GM23338 (cell line): ENCODE measurements around the gene AIRE.

ENCODE experiments used
- CREB1 ChIP-seq: fragments of 250-450 bp; sonication (Bioruptor Pico); IDR thresholded peaks from 2 replicates; pipeline ENCODE4 v1.5.0; 2020; ENCODE audit warnings: low read depth, mild to moderate bottlenecking, moderate library complexity
- CTCF ChIP-seq, 2 experiments: fragments of 200-600 bp in 1 of 2; sonication (generic) in 1 of 2; conservative IDR thresholded peaks; 2 replicates each; pipeline versions ENCODE4 v1.5.1 to v1.6.1; 2016 to 2017; ENCODE audit warnings: antibody characterized with exemption in 2 of 2, low read depth in 2 of 2, mild to moderate bottlenecking in 2 of 2, moderate library complexity in 1 of 2
- EZH2 ChIP-seq: fragments of 200-600 bp; sonication (generic); IDR thresholded peaks from one replicate; pipeline ENCODE4 v1.8.0; 2017; ENCODE audit warnings: antibody characterized with exemption, mild to moderate bottlenecking, low read depth; ENCODE audit not compliant: unreplicated experiment
- EZH2phosphoT487 ChIP-seq: fragments of 200-600 bp; sonication (generic); IDR thresholded peaks from one replicate; pipeline ENCODE4 v1.8.1; 2018; ENCODE audit warnings: antibody characterized with exemption; ENCODE audit not compliant: unreplicated experiment
- POLR2AphosphoS5 ChIP-seq: IDR thresholded peaks from 2 replicates; pipeline ENCODE4 v1.6.1; 2016; ENCODE audit warnings: antibody characterized with exemption, low read depth
- TF ChIP-seq, protein P1 (sequence below): fragments of 250-450 bp; sonication (Bioruptor Pico); IDR thresholded peaks from 2 replicates; pipeline ENCODE4 v1.5.0; 2020; ENCODE audit warnings: mild to moderate bottlenecking, moderate library complexity

- TF ChIP-seq CTCF (conservative IDR thresholded peaks at IDR 0.05; ENCODE audit: low read depth in 2 of 2) (no peak), POLR2AphosphoS5 (no peak), CREB1 (no peak), EZH2 (no peak), EZH2phosphoT487 (no peak)
- TF ChIP-seq, protein P1, sequence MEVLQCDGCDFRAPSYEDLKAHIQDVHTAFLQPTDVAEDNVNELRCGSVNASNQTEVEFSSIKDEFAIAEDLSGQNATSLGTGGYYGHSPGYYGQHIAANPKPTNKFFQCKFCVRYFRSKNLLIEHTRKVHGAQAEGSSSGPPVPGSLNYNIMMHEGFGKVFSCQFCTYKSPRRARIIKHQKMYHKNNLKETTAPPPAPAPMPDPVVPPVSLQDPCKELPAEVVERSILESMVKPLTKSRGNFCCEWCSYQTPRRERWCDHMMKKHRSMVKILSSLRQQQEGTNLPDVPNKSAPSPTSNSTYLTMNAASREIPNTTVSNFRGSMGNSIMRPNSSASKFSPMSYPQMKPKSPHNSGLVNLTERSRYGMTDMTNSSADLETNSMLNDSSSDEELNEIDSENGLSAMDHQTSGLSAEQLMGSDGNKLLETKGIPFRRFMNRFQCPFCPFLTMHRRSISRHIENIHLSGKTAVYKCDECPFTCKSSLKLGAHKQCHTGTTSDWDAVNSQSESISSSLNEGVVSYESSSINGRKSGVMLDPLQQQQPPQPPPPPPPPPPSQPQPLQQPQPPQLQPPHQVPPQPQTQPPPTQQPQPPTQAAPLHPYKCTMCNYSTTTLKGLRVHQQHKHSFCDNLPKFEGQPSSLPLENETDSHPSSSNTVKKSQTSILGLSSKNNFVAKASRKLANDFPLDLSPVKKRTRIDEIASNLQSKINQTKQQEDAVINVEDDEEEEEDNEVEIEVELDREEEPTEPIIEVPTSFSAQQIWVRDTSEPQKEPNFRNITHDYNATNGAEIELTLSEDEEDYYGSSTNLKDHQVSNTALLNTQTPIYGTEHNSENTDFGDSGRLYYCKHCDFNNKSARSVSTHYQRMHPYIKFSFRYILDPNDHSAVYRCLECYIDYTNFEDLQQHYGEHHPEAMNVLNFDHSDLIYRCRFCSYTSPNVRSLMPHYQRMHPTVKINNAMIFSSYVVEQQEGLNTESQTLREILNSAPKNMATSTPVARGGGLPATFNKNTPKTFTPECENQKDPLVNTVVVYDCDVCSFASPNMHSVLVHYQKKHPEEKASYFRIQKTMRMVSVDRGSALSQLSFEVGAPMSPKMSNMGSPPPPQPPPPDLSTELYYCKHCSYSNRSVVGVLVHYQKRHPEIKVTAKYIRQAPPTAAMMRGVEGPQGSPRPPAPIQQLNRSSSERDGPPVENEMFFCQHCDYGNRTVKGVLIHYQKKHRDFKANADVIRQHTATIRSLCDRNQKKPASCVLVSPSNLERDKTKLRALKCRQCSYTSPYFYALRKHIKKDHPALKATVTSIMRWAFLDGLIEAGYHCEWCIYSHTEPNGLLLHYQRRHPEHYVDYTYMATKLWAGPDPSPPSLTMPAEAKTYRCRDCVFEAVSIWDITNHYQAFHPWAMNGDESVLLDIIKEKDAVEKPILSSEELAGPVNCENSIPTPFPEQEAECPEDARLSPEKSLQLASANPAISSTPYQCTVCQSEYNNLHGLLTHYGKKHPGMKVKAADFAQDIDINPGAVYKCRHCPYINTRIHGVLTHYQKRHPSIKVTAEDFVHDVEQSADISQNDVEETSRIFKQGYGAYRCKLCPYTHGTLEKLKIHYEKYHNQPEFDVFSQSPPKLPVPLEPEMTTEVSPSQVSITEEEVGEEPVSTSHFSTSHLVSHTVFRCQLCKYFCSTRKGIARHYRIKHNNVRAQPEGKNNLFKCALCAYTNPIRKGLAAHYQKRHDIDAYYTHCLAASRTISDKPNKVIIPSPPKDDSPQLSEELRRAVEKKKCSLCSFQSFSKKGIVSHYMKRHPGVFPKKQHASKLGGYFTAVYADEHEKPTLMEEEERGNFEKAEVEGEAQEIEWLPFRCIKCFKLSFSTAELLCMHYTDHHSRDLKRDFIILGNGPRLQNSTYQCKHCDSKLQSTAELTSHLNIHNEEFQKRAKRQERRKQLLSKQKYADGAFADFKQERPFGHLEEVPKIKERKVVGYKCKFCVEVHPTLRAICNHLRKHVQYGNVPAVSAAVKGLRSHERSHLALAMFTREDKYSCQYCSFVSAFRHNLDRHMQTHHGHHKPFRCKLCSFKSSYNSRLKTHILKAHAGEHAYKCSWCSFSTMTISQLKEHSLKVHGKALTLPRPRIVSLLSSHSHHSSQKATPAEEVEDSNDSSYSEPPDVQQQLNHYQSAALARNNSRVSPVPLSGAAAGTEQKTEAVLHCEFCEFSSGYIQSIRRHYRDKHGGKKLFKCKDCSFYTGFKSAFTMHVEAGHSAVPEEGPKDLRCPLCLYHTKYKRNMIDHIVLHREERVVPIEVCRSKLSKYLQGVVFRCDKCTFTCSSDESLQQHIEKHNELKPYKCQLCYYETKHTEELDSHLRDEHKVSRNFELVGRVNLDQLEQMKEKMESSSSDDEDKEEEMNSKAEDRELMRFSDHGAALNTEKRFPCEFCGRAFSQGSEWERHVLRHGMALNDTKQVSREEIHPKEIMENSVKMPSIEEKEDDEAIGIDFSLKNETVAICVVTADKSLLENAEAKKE (CRISPR knock-in tag): no peak
Measured at GRCh38 chr21:44329086-44329889, 43.6 kb downstream of the AIRE start.
